Stomach (tissue), 9 donors: ENCODE results near the gene ARPP19. TPM values are rescaled to one million over a fixed set of nuclear protein-coding genes. Genes with fewer than 3 reads are reported as not detected.

Source experiments
- DNase-seq, 2 donors: peaks; one replicate each; pipeline versions ENCODE4 v3.0.0 to v3.0.0-alpha.2; 2013 to 2019
- H3K27ac ChIP-seq, 5 donors: fragments of 200-600 bp in 4 of 5; sonication (generic) in 4 of 5; one replicate each; pipeline ENCODE4 v1.5.1; 2013 to 2019; ENCODE audit warnings: mild to moderate bottlenecking in 1 of 5, moderate library complexity in 1 of 5
- H3K27me3 ChIP-seq, 3 donors: fragments of 200-600 bp; sonication (generic); one replicate each; pipeline ENCODE4 v1.5.1; 2017 to 2019; ENCODE audit warnings: mixed run types in 1 of 3
- H3K36me3 ChIP-seq, 4 donors: fragments of 200-600 bp; sonication (generic); 1 replicate in 3 of 4; 2 replicates in 1 of 4; pipeline ENCODE4 v1.5.1; 2016 to 2019
- H3K4me1 ChIP-seq, 4 donors: fragments of 200-600 bp; sonication (generic); one replicate each; pipeline ENCODE4 v1.5.1; 2016 to 2019
- H3K4me3 ChIP-seq, 4 donors: fragments of 200-600 bp; sonication (generic) in 3 of 4; one replicate each; pipeline ENCODE4 v1.5.1; 2016 to 2019; ENCODE audit warnings: mild to moderate bottlenecking in 1 of 4
- H3K9me3 ChIP-seq, 4 donors: fragments of 200-600 bp; sonication (generic); one replicate each; pipeline ENCODE4 v1.5.1; 2016 to 2019
- EP300 ChIP-seq: sonication (generic); formaldehyde crosslinking; IDR thresholded peaks from one replicate; pipeline ENCODE4 v1.6.1; 2017; ENCODE audit warnings: antibody characterized with exemption
- POLR2A ChIP-seq, 4 donors: fragments of 450-650 bp; IDR thresholded peaks; one replicate each; pipeline ENCODE4 v1.6.1; 2016; ENCODE audit warnings: antibody characterized with exemption in 4 of 4, control low read depth in 2 of 4, mild to moderate bottlenecking in 1 of 4, moderate library complexity in 1 of 4
- POLR2AphosphoS5 ChIP-seq, 3 donors: sonication (generic); formaldehyde crosslinking; IDR thresholded peaks; one replicate each; pipeline ENCODE4 v1.6.1; 2016; ENCODE audit warnings: antibody characterized with exemption in 3 of 3
- WGBS, 5 donors: extraction: QIAGEN DNeasy Blood & Tissue Kit in 3 of 5; methylation state at CpG; one replicate each; pipeline versions ENCODE4 v1.1.5 to v1.1.7; 2013 to 2018; 5-methylcytosine and 5-hydroxymethylcytosine counted together
- intact Hi-C: fragments of 100-400 bp; cut with DNase I; formaldehyde crosslinking; loops from one replicate; pipeline ENCODE4 v1.15.1; 2023; ENCODE audit warnings: low total_unique reads
- polyA plus RNA-seq, 3 donors: library from polyadenylated mRNA; stranded (reverse); fragments of 200-250 nt; gene quantifications; one replicate each; pipeline ENCODE4 v1.2.3, GENCODE V29; 2013
- total RNA-seq, 5 donors: library from RNA; depleted of rRNA; stranded (reverse); fragments of >200 nt; gene quantifications; one replicate each; pipeline versions ENCODE4 v1.1.0 to v1.2.3, GENCODE V29; 2014 to 2016
- TF ChIP-seq, protein P1 (sequence below), 7 experiments: fragments of 450-650 bp in 4 of 7; fragments of 200-600 bp in 3 of 7; sonication (generic) in 3 of 7; IDR thresholded peaks; one replicate each; pipeline ENCODE4 v1.5.1; 2016 to 2019; ENCODE audit warnings: antibody characterized with exemption in 7 of 7, control low read depth in 2 of 7, mild to moderate bottlenecking in 1 of 7
- donor health status: healthy with polysubstance abuse.
- donor health status: Bipolar disorder and iron deficiency.
- donor health status: healthy.

The ARPP19 gene
- total and polyA plus RNA-seq, 8 donors = 8.4 to 263 (median 63.2) TPM

DNA sequence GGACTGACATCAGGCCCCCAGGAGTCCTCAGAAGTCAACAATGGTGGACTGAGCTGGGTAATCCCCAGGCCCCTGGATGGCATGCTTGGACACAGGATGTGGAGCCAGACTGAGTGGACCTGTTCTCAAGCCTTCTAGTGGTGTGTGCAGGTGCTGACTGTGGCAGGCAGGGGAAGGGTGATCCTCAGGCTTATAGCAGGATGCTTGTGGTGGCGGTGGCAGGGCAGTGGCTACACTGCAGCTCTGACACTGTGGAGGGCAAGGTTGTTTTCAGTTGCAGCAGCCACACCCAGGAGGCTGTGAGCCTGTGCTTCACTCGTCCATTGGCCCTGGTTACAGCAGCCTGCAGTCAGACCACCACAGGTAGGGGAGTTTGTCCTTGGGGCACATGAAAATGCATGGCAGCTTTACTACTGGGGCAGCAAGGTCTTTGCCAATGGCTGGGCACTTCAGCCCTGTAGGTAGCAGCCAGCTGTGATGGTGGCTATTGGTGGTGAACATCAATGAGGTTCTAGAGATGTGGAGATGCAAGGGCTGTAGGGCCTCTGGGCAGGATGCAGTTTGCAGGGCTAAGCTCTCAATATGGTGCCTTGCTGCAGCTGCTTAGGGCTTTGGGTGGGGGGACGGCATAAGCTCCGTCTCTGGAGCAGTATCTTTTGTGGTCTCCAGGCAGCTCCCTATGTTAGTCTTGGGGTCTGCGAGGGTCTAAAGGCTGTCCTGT is 22.6 kb downstream of the ARPP19 start:
- H3K4me3 ChIP-seq = no peak overlapping the region
- no peaks in the 10 kb centered on the region for H3K27me3 ChIP-seq
- intact Hi-C loops = no loop called here
- TF ChIP-seq EP300 = no peak
- no peak for TF ChIP-seq POLR2AphosphoS5 (IDR thresholded peaks at IDR 0.05)
- TF ChIP-seq POLR2A (IDR thresholded peaks at IDR 0.05) = no peak
- TF ChIP-seq, protein P1, sequence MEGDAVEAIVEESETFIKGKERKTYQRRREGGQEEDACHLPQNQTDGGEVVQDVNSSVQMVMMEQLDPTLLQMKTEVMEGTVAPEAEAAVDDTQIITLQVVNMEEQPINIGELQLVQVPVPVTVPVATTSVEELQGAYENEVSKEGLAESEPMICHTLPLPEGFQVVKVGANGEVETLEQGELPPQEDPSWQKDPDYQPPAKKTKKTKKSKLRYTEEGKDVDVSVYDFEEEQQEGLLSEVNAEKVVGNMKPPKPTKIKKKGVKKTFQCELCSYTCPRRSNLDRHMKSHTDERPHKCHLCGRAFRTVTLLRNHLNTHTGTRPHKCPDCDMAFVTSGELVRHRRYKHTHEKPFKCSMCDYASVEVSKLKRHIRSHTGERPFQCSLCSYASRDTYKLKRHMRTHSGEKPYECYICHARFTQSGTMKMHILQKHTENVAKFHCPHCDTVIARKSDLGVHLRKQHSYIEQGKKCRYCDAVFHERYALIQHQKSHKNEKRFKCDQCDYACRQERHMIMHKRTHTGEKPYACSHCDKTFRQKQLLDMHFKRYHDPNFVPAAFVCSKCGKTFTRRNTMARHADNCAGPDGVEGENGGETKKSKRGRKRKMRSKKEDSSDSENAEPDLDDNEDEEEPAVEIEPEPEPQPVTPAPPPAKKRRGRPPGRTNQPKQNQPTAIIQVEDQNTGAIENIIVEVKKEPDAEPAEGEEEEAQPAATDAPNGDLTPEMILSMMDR (IDR thresholded peaks at IDR 0.05) = no peak
- H3K27ac ChIP-seq = no peak overlapping the region
- peaks cover 0 to 11% (median 3%) of the 10 kb centered on the region in 4 donors for H3K9me3 ChIP-seq
- H3K4me1 ChIP-seq = no peaks in the 10 kb centered on the region
- DNase-seq = no peak
- WGBS, 5 donors = 89 to 95% (median 91%) methylated on average over 4 to 5 of the region's 5 CpGs
- peaks cover 18 to 56% (median 54%) of the 10 kb centered on the region in 4 donors for H3K36me3 ChIP-seq

DNA sequence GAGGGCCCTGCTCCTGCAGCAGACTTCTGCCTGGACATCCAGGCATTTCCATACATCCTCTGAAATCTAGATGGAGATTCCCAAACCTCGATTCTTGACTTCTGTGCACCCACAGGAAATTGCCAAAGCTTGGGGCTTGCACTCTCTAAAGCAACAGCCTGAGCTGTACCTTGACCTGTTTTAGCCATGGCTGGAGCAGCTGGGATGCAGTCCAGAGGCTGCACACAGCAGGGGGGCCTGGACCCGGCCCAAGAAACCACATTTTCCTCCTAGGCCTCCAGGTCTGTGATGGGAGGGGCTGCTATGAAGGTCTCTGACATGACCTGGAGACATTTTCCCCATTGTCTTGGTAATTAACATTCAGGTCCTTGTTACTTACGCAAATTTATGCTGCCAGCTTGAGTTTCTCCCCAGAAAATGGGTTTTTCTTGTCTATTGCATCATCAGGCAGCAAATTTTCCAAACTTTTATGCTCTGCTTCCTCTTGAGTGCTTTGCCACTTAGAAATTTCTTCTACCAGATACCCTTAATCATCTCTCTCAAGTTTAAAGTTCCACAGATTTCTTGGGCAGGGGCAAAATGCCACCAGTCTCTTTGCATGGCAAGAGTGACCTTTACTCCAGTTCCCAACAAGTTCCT is 28.3 kb downstream of the ARPP19 start:
- Histone ChIP-seq H3K9me3 (peaks cover 0 to 9% (median 4%) of the 10 kb centered on the region in 4 donors), H3K36me3 (peaks cover 0 to under 1% (median 0%) of the 10 kb centered on the region in 4 donors), H3K27me3 (no peaks in the 10 kb centered on the region), H3K4me3 (no peak overlapping the region), H3K4me1 (no peaks in the 10 kb centered on the region), H3K27ac (no peak overlapping the region)
- 74 to 85% (median 79%) methylated on average over 3 of the region's 3 CpGs for WGBS, 5 donors
- DNase-seq = no peak
- TF ChIP-seq, protein P1 (IDR thresholded peaks at IDR 0.05) = no peak
- no peak for TF ChIP-seq EP300
- no peak for TF ChIP-seq POLR2A (IDR thresholded peaks at IDR 0.05)
- no peak for TF ChIP-seq POLR2AphosphoS5 (IDR thresholded peaks at IDR 0.05)
- intact Hi-C loops = no loop called here

DNA sequence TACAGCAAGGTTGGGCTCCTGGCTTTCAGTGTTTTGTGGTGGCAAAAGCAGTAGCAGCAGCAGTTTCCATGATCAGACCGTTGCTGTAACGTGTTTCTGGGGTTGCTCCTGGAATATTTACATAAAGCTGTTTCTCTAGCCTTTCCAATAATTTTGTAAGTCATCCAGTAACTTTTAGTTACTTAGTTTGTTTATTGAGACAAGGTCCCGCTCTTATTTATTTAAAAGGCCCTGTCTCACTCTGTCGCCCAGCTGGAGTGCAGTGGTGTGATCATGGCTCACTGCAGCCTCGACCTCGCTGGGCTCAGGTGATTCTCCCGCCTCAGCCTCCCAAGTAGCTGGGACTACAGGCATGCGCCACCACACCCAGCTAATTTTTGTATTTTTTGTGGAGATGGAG is 31.4 kb downstream of the ARPP19 start:
- TF ChIP-seq POLR2AphosphoS5 (IDR thresholded peaks at IDR 0.05) = no peak
- no peak for TF ChIP-seq EP300
- TF ChIP-seq POLR2A (IDR thresholded peaks at IDR 0.05) = no peak
- TF ChIP-seq, protein P1 (IDR thresholded peaks at IDR 0.05) = no peak
- intact Hi-C loops = no loop called here
- Histone ChIP-seq H3K4me3 (no peak overlapping the region), H3K9me3 (peaks cover 0 to 6% (median 3%) of the 10 kb centered on the region in 4 donors), H3K36me3 (no peaks in the 10 kb centered on the region), H3K27ac (no peak overlapping the region), H3K4me1 (no peaks in the 10 kb centered on the region), H3K27me3 (no peaks in the 10 kb centered on the region)
- 78 to 86% (median 83%) methylated on average over 8 of the region's 8 CpGs for WGBS, 5 donors
- DNase-seq = no peak

DNA sequence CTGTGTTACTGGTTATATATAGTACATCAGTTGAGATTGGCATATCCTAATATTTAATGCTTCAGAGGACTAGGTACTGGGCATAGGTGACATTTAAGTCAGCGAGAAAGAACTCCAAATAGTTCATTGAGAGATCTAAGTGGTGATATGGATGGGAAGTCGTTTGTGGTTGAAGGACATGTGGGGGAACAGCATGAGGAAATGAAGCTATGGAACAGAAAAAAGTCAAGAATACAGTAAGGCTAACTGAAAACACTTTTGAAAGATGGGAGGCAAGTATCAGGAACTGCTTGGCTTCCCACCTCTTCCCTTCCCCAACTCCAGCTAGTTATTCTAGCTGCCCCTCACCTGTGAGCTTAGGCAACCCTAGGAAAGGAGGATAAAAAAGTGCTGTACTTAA is 36.4 kb downstream of the ARPP19 start:
- Histone ChIP-seq H3K4me1 (peaks cover 10 to 23% (median 17%) of the 10 kb centered on the region in 4 donors), H3K4me3 (no peak overlapping the region), H3K36me3 (no peaks in the 10 kb centered on the region), H3K27ac (no peak overlapping the region), H3K27me3 (peaks cover 0 to 13% (median 4%) of the 10 kb centered on the region in 3 donors), H3K9me3 (no peaks in the 10 kb centered on the region)
- WGBS, 5 donors = 50 to 64% (median 57%) methylated on average over 2 of the region's 2 CpGs
- intact Hi-C loops = no loop called here
- TF ChIP-seq POLR2A (IDR thresholded peaks at IDR 0.05) = no peak
- TF ChIP-seq, protein P1 (IDR thresholded peaks at IDR 0.05) = no peak
- no peak for DNase-seq
